MCF 10A (cell line): ENCODE data around the gene RNF223. TPM values are rescaled to one million over a fixed set of nuclear protein-coding genes. Genes with fewer than 3 reads are reported as not detected.

Source experiments
- BruUV-seq: library from RNA; stranded (reverse); fragments of 400-500 nt; replicated peaks from 2 replicates; lab custom pipeline; 2021; lab: Mats Ljungman, UMichigan
- CTCF ChIA-PET: fragments of 300-600 bp; sonication (Branson Sonifier 250); formaldehyde crosslinking; extraction: SDS; loops from one replicate; lab custom pipeline; 2021; ENCODE audit warnings: antibody characterized with exemption, inconsistent platforms; lab: Yijun Ruan, JAX
- POLR2A ChIA-PET: fragments of 300-600, 350-650 bp; sonication (Branson Sonifier 250); formaldehyde crosslinking; extraction: SDS; loops from one replicate; lab custom pipeline; 2020; ENCODE audit warnings: antibody characterized with exemption, inconsistent platforms; lab: Yijun Ruan, JAX
- DNase-seq: peaks from one replicate; pipeline ENCODE4 v3.0.0-alpha.2; 2018; ENCODE audit not compliant: unreplicated experiment
- H3K27ac Mint-ChIP-seq: one replicate; pipeline ENCODE4 v1.8.0; 2022; ENCODE audit warnings: mild to moderate bottlenecking, low read depth, mixed read lengths; ENCODE audit not compliant: unreplicated experiment
- H3K27me3 Mint-ChIP-seq: one replicate; pipeline ENCODE4 v1.8.0; 2022; ENCODE audit warnings: mixed read lengths; ENCODE audit not compliant: insufficient read depth, unreplicated experiment
- H3K36me3 Mint-ChIP-seq: one replicate; pipeline ENCODE4 v1.8.0; 2022; ENCODE audit warnings: mild to moderate bottlenecking, moderate library complexity, mixed read lengths; ENCODE audit not compliant: insufficient read depth, unreplicated experiment
- H3K4me1 Mint-ChIP-seq: one replicate; pipeline ENCODE4 v1.8.0; 2022; ENCODE audit warnings: mixed read lengths; ENCODE audit not compliant: insufficient read depth, unreplicated experiment
- H3K4me3 Mint-ChIP-seq: one replicate; pipeline ENCODE4 v1.8.0; 2022; ENCODE audit warnings: mild to moderate bottlenecking, moderate library complexity, mixed read lengths; ENCODE audit not compliant: unreplicated experiment
- H3K9me3 Mint-ChIP-seq: one replicate; pipeline ENCODE4 v1.8.0; 2022; ENCODE audit warnings: mixed read lengths; ENCODE audit not compliant: unreplicated experiment
- intact Hi-C: fragments of 100-400 bp; cut with micrococcal nuclease; formaldehyde crosslinking; loops from 2 replicates; pipeline ENCODE4 v1.14.1; 2022
- total RNA-seq: library from RNA; stranded (reverse); gene quantifications from 2 replicates; pipeline ENCODE4 v1.2.3, GENCODE V29; 2022
- TF ChIP-seq, protein P1 (sequence below): fragments of 200-600 bp; IDR thresholded peaks from one replicate; pipeline ENCODE4 v1.8.0; 2022; ENCODE audit warnings: antibody characterized with exemption, mild to moderate bottlenecking; ENCODE audit not compliant: unreplicated experiment

RNF223 gene
- total RNA-seq, 1 experiment from 2014 or later, result 0.30 TPM

DNA sequence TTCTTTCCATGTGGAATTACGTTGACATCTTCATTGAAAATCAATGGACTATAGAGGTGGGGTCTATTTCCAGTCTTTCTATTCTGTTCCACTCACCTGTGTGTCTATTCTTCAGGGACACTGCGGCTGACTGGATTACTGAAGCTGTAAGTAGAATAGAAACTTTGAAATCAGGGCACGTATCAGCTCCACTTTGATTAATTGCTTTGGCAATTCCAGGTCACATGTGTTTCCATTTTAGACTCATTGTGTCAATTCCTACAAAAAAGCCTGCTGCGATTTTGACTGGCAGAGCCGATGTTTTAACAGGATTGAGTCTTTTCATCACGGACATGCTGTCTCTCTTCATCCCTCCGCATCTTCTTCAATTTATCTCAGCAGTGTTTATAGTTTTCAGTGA, 20.9 kb upstream of the RNF223 start:
- no peaks in the 10 kb centered on the region for H3K27me3 Mint-ChIP-seq
- intact Hi-C loops, result no loop called here
- TF ChIP-seq, protein P1, sequence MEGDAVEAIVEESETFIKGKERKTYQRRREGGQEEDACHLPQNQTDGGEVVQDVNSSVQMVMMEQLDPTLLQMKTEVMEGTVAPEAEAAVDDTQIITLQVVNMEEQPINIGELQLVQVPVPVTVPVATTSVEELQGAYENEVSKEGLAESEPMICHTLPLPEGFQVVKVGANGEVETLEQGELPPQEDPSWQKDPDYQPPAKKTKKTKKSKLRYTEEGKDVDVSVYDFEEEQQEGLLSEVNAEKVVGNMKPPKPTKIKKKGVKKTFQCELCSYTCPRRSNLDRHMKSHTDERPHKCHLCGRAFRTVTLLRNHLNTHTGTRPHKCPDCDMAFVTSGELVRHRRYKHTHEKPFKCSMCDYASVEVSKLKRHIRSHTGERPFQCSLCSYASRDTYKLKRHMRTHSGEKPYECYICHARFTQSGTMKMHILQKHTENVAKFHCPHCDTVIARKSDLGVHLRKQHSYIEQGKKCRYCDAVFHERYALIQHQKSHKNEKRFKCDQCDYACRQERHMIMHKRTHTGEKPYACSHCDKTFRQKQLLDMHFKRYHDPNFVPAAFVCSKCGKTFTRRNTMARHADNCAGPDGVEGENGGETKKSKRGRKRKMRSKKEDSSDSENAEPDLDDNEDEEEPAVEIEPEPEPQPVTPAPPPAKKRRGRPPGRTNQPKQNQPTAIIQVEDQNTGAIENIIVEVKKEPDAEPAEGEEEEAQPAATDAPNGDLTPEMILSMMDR, result no peak
- CTCF ChIA-PET, result interaction anchor here (0.7 kb wide), 1 partner anchor 25 kb away, joined by 3 read pairs; no protein-coding TSS in a partner anchor
- POLR2A ChIA-PET, result no interaction called here
- no peak overlapping the region for H3K27ac Mint-ChIP-seq
- H3K9me3 Mint-ChIP-seq, result peaks cover 9% of the 10 kb centered on the region
- BruUV-seq, result no TSS peak
- no peak for DNase-seq
- H3K4me3 Mint-ChIP-seq, result no peak overlapping the region
- H3K36me3 Mint-ChIP-seq, result peaks cover 8% of the 10 kb centered on the region
- no peaks in the 10 kb centered on the region for H3K4me1 Mint-ChIP-seq

DNA sequence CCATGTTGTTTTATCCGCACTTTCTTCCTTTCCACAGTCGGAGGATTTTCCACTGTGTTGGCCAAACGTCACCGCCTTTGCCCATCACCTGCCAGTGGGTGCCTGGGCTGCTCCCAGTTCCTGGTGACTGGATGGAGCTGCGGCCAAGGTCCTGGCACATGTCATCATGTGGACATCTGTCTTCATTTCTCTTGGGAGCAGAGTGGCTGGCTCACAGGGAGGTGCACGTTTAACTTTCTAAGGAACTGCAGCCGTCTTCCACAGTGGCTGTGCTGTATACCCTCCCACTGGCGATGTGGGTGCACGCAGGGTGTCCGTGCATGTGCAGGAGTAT, 19.5 kb upstream of the RNF223 start:
- TF ChIP-seq, protein P1, result no peak
- H3K27me3 Mint-ChIP-seq, result no peaks in the 10 kb centered on the region
- no TSS peak for BruUV-seq
- H3K27ac Mint-ChIP-seq, result no peak overlapping the region
- ChIA-PET POLR2A (no interaction called here), CTCF (no interaction called here)
- no peaks in the 10 kb centered on the region for H3K9me3 Mint-ChIP-seq
- H3K4me1 Mint-ChIP-seq, result no peaks in the 10 kb centered on the region
- peaks cover 14% of the 10 kb centered on the region for H3K36me3 Mint-ChIP-seq
- no peak for DNase-seq
- H3K4me3 Mint-ChIP-seq, result no peak overlapping the region
- intact Hi-C loops, result no loop called here

DNA sequence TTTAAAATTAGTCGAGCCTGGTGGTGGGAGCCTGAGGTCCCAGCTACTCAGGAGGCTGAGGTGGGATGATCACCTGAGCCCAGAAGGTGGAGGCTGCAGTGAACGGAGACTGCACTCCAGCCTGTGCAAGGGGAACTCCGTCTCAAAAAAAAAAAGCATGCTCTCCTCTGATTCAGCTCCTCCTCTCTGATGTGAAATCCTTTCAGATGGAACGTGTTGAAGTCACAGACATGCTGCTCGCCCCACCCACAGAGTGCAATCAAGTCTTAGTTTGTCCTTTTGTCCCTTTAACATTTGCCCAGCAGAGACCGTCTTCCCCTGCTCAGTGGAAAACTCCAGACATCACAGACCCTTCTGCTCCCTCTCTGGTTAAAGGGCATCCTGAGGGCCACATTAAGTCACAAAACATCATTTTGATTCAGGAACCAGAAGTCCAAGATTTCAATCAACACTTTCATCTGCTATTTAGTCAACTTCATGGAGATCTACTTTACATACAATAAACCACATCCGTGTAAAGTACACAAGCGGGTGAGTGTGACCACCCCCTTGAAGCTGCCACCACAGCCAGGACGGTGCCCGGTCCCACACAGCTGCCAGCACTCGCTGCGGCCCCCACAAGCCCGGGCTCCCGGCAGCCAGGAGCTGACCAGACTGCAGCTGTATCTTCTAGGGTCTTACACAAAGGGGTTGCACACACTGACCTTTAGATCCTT, 18.9 kb upstream of the RNF223 start:
- DNase-seq, result no peak
- Mint-ChIP-seq H3K27ac (no peak overlapping the region), H3K4me3 (no peak overlapping the region), H3K27me3 (no peaks in the 10 kb centered on the region), H3K36me3 (peaks cover 14% of the 10 kb centered on the region), H3K9me3 (no peaks in the 10 kb centered on the region), H3K4me1 (no peaks in the 10 kb centered on the region)
- no TSS peak for BruUV-seq
- intact Hi-C loops, result no loop called here
- CTCF ChIA-PET, result interaction anchor here (0.7 kb wide), 1 partner anchor 29 kb away, joined by 4 read pairs; no protein-coding TSS in a partner anchor
- TF ChIP-seq, protein P1, result no peak
- POLR2A ChIA-PET, result interaction anchor here (0.6 kb wide), 1 partner anchor 122 kb away, joined by 3 read pairs; no protein-coding TSS in a partner anchor

DNA sequence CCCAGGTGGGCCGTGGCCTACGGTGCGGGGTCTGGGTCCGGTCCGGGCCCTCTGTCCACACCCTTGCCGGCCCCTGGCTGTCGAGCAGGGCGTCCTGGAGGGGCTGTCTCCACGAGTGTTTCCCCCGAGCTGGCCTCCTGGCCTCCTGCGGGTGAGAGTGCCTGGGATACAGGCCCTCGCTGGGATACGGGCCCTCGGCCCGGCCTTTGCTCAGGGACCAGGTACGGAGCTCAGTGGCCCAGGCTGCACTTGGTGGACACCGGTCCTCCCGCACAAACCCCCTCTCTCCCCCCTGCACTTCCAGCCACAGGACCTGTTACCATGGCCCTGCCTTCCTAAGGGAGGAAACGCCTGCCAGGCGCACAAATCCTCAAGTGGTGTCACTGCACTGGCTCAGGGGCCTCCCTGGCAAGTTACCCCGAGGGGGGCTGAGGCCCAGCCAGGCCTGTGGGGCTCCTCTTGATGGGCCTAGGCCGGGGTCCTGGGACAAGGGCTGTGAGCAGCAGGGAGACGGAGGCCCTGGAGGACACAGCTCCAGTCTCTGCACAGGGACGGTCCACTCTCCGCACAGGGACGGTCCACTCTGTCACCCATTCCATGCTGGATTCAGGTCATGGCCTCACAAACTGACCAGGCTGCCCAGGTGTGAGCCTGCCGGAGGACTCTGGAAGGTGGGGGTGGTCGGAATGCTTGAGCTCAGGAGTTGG, 18.2 kb upstream of the RNF223 start:
- Mint-ChIP-seq H3K27me3 (no peaks in the 10 kb centered on the region), H3K36me3 (peaks cover 14% of the 10 kb centered on the region), H3K27ac (no peak overlapping the region), H3K4me1 (no peaks in the 10 kb centered on the region), H3K9me3 (no peaks in the 10 kb centered on the region), H3K4me3 (no peak overlapping the region)
- TF ChIP-seq, protein P1, result no peak
- intact Hi-C loops, result no loop called here
- no peak for DNase-seq
- no TSS peak for BruUV-seq
- CTCF ChIA-PET, result interaction anchor here (0.6 to 0.7 kb wide), 2 partner anchors 28 to 41 kb away, joined by 3 to 4 read pairs; no protein-coding TSS in a partner anchor
- POLR2A ChIA-PET, result interaction anchor here (0.6 kb wide), 1 partner anchor 122 kb away, joined by 3 read pairs; no protein-coding TSS in a partner anchor
